Type B pancreatic cell (in vitro differentiated cells): ENCODE results near the gene CCDC150. TPM values are rescaled to one million over a fixed set of nuclear protein-coding genes. Genes with fewer than 3 reads are reported as not detected.

Experiments used
- DNase-seq: peaks from one replicate; pipeline ENCODE4 v3.0.0; 2021; ENCODE audit warnings: mixed read lengths; ENCODE audit not compliant: unreplicated experiment; ENCODE audit errors: extremely low spot score
- H3K27ac Mint-ChIP-seq: 2 replicates; pipeline ENCODE4 v1.8.0; 2021; ENCODE audit warnings: mild to moderate bottlenecking, mixed read lengths
- H3K27me3 Mint-ChIP-seq: 2 replicates; pipeline ENCODE4 v1.8.0; 2021; ENCODE audit warnings: mixed read lengths
- H3K36me3 Mint-ChIP-seq: 2 replicates; pipeline ENCODE4 v1.8.0; 2021; ENCODE audit warnings: mixed read lengths
- H3K4me1 Mint-ChIP-seq: one replicate; pipeline ENCODE4 v1.8.0; 2021; ENCODE audit warnings: mixed read lengths; ENCODE audit not compliant: unreplicated experiment
- H3K4me3 Mint-ChIP-seq: 2 replicates; pipeline ENCODE4 v1.8.0; 2021; ENCODE audit warnings: mild to moderate bottlenecking, mixed read lengths
- H3K9me3 Mint-ChIP-seq: 2 replicates; pipeline ENCODE4 v1.8.0; 2021; ENCODE audit warnings: mixed read lengths
- total RNA-seq: library from RNA; stranded (reverse); gene quantifications from 2 replicates; pipeline ENCODE4 v1.2.1, GENCODE V29; 2021; ENCODE audit warnings: low replicate concordance
- TF ChIP-seq, protein P1 (sequence below): fragments of 200-600 bp; sonication (generic); conservative IDR thresholded peaks from 2 replicates; pipeline ENCODE4 v1.5.0; 2021; ENCODE audit warnings: antibody characterized with exemption, mild to moderate bottlenecking

The CCDC150 gene
- total RNA-seq, 1 donor from 2014 or later = 32.5 TPM

DNA sequence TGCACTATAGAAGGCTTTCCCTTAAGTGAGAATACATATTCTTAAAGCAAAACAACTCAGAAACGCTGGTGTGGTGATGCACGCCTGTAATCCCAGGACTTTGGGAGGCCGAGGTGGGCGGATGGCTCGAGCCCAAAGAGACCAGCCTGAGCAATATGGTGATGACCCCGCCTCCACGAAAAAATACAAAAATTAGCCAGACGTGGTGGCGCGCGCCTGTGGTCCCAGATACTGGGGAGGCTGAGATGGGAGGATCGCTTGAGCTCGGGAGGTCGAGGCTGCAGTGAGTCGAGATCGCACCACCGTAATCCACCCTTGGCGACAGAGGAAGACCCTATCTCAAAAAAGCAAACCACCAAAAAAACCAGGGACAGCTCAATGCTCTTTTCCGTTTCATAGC lies 750 bp upstream of the CCDC150 start:
- Mint-ChIP-seq H3K36me3 (peaks cover 4% of the 10 kb centered on the region), H3K27me3 (no peaks in the 10 kb centered on the region), H3K27ac (peak overlapping the region; percentile 15), H3K4me3 (peak overlapping the region; percentile 93), H3K4me1 (peaks cover 18% of the 10 kb centered on the region), H3K9me3 (no peaks in the 10 kb centered on the region)
- TF ChIP-seq, protein P1, sequence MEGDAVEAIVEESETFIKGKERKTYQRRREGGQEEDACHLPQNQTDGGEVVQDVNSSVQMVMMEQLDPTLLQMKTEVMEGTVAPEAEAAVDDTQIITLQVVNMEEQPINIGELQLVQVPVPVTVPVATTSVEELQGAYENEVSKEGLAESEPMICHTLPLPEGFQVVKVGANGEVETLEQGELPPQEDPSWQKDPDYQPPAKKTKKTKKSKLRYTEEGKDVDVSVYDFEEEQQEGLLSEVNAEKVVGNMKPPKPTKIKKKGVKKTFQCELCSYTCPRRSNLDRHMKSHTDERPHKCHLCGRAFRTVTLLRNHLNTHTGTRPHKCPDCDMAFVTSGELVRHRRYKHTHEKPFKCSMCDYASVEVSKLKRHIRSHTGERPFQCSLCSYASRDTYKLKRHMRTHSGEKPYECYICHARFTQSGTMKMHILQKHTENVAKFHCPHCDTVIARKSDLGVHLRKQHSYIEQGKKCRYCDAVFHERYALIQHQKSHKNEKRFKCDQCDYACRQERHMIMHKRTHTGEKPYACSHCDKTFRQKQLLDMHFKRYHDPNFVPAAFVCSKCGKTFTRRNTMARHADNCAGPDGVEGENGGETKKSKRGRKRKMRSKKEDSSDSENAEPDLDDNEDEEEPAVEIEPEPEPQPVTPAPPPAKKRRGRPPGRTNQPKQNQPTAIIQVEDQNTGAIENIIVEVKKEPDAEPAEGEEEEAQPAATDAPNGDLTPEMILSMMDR = no peak
- DNase-seq = no peak

DNA sequence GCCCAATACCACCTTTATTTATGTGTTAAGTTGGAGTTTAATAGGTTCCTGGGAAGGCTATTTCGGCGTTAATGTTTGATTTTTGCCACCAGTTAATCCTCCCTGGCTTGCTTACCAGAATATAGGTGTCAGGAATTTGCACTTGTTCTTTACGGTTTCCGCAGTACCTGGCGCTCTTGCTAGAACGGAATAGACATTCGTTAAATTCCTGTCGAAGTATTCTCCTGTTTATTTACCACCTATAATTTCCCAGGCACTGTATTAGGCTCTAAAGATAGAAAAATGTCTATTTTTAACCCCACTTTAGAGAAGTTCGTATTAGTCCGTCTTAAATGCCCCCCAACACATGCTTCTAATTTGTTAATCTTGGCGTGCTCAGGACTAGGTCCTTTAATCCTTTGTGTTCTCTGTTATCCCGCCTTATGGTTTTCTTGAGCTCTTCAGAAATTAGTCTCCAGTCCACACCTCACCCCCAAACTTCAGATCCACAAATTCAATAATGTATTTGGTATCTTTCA lies 575 bp downstream of the CCDC150 start:
- TF ChIP-seq, protein P1 = no peak
- no peak for DNase-seq
- Mint-ChIP-seq H3K27ac (peak overlapping the region; percentile 15), H3K4me3 (peak overlapping the region; percentile 93), H3K36me3 (peaks cover 4% of the 10 kb centered on the region), H3K4me1 (peaks cover 18% of the 10 kb centered on the region), H3K27me3 (no peaks in the 10 kb centered on the region), H3K9me3 (no peaks in the 10 kb centered on the region)

DNA sequence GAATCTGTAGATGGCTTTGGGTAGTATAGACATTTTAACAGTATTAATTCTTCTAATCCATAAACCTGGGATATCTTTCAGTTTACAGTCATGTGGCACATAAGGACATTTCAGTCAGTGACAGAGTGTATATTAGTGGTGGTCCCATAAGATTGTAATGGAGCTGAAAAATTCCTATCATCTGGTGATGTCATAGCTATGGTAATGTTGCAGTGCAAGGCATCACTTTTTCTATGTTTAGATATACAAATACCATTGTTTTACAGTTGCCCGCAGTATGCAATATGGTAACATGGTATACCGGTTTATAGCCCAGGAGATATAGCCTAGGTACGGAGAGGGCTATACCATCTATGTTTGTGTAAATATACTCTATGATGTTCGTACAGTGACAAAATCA lies 9.7 kb downstream of the CCDC150 start:
- Mint-ChIP-seq H3K36me3 (peaks cover 58% of the 10 kb centered on the region), H3K9me3 (peaks cover 21% of the 10 kb centered on the region), H3K4me3 (no peak overlapping the region)

DNA sequence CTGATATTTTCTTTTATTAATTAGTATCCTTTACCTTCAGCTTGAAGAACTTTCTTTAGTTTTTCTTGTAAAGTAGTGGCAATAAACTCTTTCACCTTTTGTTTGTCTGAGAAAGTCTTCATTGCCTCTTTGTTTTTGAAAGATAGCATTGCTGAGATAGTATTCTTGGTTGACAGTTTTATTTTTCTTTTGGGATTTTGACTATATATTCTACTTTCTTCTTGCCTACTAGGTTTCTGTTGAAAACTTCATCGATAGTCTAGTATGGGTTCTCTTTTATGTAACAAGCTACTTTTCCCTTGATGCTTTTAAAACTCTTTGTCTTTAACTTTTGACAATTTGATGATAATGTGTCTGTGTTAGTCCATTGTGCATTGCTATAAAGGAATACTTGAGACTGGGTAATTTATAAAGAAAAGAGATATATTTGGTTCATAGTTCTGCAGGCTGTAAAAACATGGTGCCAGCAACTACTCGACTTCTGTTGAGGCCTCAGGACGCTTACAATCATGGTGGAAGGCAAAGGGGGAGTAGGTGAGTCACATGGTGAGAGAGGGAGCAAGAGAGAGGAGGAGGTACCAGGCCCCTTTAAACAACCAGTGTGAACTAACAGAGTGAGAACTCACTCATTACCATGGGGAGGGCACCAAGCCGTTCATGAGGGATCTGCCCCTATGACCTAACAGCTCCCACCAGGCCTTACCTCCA lies 12.0 kb downstream of the CCDC150 start:
- peaks cover 21% of the 10 kb centered on the region for H3K9me3 Mint-ChIP-seq
- H3K36me3 Mint-ChIP-seq = peaks cover 54% of the 10 kb centered on the region
- no peak overlapping the region for H3K4me3 Mint-ChIP-seq
- no peaks in the 10 kb centered on the region for H3K4me1 Mint-ChIP-seq
- no peak for DNase-seq
- TF ChIP-seq, protein P1 = no peak
- no peak overlapping the region for H3K27ac Mint-ChIP-seq
- H3K27me3 Mint-ChIP-seq = no peaks in the 10 kb centered on the region

More for the DNA sequence above, 9.7 kb downstream of the CCDC150 start:
- H3K27ac Mint-ChIP-seq = no peak overlapping the region
- no peak for DNase-seq
- H3K4me1 Mint-ChIP-seq = no peaks in the 10 kb centered on the region
- TF ChIP-seq, protein P1 = no peak
- no peaks in the 10 kb centered on the region for H3K27me3 Mint-ChIP-seq

DNA sequence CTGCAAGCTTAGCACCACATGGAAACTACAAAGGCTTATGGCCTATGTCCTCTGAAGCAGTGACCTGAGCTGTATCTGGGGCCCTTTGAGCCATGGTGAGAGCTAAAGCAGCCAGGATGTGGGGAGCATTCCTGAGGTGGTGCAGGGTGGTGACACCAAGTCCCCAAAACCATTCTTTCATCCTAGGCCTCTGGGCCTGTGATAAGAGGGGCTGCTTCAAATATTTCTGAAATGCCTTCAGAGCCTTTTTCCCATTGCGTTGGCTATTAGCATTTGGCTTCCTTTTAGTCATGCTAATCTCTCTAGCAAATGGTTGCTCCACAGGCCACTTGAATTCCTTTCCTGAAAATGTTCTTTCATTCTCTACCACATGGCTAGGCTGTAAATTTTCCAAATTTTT lies 13.4 kb downstream of the CCDC150 start:
- peaks cover 21% of the 10 kb centered on the region for H3K9me3 Mint-ChIP-seq
- no peak overlapping the region for H3K27ac Mint-ChIP-seq
- H3K36me3 Mint-ChIP-seq = peaks cover 59% of the 10 kb centered on the region
- H3K27me3 Mint-ChIP-seq = no peaks in the 10 kb centered on the region
- TF ChIP-seq, protein P1 = no peak
- no peak for DNase-seq
- no peaks in the 10 kb centered on the region for H3K4me1 Mint-ChIP-seq
- no peak overlapping the region for H3K4me3 Mint-ChIP-seq
